Mucosa of descending colon (tissue), 3 donors: ENCODE measurements around the gene SPAG8. TPM values are rescaled to one million over a fixed set of nuclear protein-coding genes. Genes with fewer than 3 reads are reported as not detected.

Source experiments
- ATAC-seq: fragments of 200-7000 bp; cut with Tn5 transposase; one replicate; pipeline ENCODE4 v1.9.1; 2020; ENCODE audit warnings: mild to moderate bottlenecking, moderate library complexity
- DNase-seq, 3 donors: peaks; one replicate each; pipeline ENCODE4 v3.0.0-alpha.2; 2020
- H3K36me3 ChIP-seq: fragments of 200-600 bp; one replicate; pipeline ENCODE4 v1.8.0; 2021; ENCODE audit warnings: low read depth, mild to moderate bottlenecking
- H3K4me1 ChIP-seq: fragments of 200-600 bp; one replicate; pipeline ENCODE4 v1.8.0; 2021; ENCODE audit warnings: low read depth, mild to moderate bottlenecking
- H3K4me3 ChIP-seq: fragments of 200-600 bp; one replicate; pipeline ENCODE4 v1.8.0; 2021; ENCODE audit warnings: mild to moderate bottlenecking
- H3K9me3 ChIP-seq: fragments of 200-600 bp; one replicate; pipeline ENCODE4 v1.8.0; 2021; ENCODE audit warnings: mild to moderate bottlenecking
- intact Hi-C, 2 donors: fragments of 100-400 bp; cut with DNase I in 1 of 2; cut with micrococcal nuclease in 1 of 2; formaldehyde crosslinking; loops; one replicate each; pipeline versions ENCODE4 v1.11.0 to v1.11.1; 2022; cut with DNase I, micrococcal nuclease
- total RNA-seq, 3 donors: library from RNA; stranded (reverse); fragmentation: NEBNext Ultra II Directional in 2 of 3; extraction: Animal tissue kit (Norgen Biotek cat#: 25700) in 2 of 3; gene quantifications; one replicate each; pipeline versions ENCODE4 v1.2.1 to v1.2.4, GENCODE V29; 2021 to 2023
- TF ChIP-seq, protein P1 (sequence below): fragments of 200-600 bp; IDR thresholded peaks from one replicate; pipeline ENCODE4 v1.8.0; 2022; ENCODE audit warnings: antibody characterized with exemption, mild to moderate bottlenecking
- donor health status: DM: no; HTN: no; CAD: no; lungs with moderate emphysema.
- donor health status: DM: no; HTN: no; CAD: no.
- donor health status: DM: no; HTN: yes; CAD: no.

Gene SPAG8
- total RNA-seq, 3 donors from 2014 or later, result 0.84 to 2.5 (median 0.92) TPM

DNA sequence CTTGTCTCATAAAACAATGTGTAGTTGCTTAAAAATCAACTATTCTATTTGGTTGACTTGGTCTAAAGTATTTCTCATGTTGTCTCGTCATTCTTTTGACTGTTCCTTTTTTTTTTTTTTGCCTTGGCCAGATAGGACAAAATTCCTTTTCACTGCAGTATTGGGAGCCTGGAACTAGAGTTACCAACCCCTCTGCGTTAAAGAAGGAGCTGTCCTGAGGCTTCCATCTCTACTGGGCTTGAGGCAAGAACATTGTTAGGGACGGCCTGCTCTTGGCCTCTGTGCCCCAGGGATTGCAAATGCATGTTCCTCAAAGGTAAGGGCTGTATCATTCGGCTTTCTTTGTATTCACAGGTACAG, 22.1 kb downstream of the SPAG8 start:
- no peak for DNase-seq
- intact Hi-C loops, result loop anchor here in 1 of 2 donors (5.0 kb wide), 1 partner anchor 92 kb away; no protein-coding TSS in a partner anchor
- TF ChIP-seq, protein P1, sequence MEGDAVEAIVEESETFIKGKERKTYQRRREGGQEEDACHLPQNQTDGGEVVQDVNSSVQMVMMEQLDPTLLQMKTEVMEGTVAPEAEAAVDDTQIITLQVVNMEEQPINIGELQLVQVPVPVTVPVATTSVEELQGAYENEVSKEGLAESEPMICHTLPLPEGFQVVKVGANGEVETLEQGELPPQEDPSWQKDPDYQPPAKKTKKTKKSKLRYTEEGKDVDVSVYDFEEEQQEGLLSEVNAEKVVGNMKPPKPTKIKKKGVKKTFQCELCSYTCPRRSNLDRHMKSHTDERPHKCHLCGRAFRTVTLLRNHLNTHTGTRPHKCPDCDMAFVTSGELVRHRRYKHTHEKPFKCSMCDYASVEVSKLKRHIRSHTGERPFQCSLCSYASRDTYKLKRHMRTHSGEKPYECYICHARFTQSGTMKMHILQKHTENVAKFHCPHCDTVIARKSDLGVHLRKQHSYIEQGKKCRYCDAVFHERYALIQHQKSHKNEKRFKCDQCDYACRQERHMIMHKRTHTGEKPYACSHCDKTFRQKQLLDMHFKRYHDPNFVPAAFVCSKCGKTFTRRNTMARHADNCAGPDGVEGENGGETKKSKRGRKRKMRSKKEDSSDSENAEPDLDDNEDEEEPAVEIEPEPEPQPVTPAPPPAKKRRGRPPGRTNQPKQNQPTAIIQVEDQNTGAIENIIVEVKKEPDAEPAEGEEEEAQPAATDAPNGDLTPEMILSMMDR, result no peak
- no peaks in the 10 kb centered on the region for H3K9me3 ChIP-seq
- no peaks in the 10 kb centered on the region for H3K4me1 ChIP-seq
- no peaks in the 10 kb centered on the region for H3K36me3 ChIP-seq
- no peak for ATAC-seq
- H3K4me3 ChIP-seq, result no peak overlapping the region

DNA sequence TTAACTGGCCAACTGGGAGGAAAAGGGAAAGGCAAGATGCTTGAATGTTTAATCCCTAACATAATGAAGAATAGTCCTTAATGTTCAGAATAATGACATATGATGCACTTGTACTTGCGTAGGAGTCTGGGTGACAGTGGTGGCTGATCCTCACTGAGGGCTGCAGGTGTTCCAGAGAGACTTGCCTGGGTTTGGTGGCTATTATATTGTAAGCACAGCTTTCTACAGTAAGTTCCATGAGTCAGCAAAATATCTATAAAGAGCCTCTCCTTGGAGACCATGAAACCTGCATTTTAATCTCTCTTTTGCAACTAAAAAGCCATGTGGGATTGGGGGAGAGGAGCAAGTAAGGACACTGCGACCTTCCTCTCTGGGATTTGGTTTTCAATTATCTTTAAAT, 22.5 kb downstream of the SPAG8 start:
- TF ChIP-seq, protein P1, result no peak
- Histone ChIP-seq H3K4me3 (no peak overlapping the region), H3K36me3 (no peaks in the 10 kb centered on the region), H3K4me1 (no peaks in the 10 kb centered on the region), H3K9me3 (no peaks in the 10 kb centered on the region)
- intact Hi-C loops, result loop anchor here in 1 of 2 donors (10.0 kb wide), 1 partner anchor 95 kb away; no protein-coding TSS in a partner anchor
- DNase-seq, result no peak
- no peak for ATAC-seq

- Histone ChIP-seq H3K4me3 (no peak overlapping the region), H3K4me1 (no peaks in the 10 kb centered on the region), H3K9me3 (no peaks in the 10 kb centered on the region), H3K36me3 (no peaks in the 10 kb centered on the region)
- ATAC-seq (no peak), DNase-seq (no peak)
- TF ChIP-seq, protein P1, result no peak
- intact Hi-C loops, result loop anchor here in 1 of 2 donors (10.0 kb wide), 1 partner anchor 101 kb away; no protein-coding TSS in a partner anchor
These were observed 28.6 kb downstream of the SPAG8 start for GRCh38 chr9:35783418-35783817.

DNA sequence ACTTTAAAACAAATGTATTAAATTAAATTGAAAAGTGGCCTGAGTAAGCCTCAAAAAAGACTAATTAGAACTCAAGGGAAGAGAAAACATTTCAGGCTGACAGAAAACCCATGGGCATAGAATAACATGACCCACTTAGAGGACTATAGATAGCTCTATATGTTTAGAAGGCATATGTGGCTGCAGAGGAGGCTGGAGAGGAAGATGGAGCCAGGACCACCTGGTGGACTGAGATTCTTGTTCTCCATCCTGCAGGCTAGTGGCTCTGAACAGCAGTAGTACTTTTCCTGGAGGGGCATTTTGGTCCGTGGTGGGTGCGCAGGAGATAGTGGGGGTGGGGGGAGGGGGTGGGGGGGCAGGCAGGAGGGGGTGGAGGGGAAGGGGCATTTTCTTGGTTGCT, 31.0 kb downstream of the SPAG8 start:
- Histone ChIP-seq H3K36me3 (no peaks in the 10 kb centered on the region), H3K4me1 (no peaks in the 10 kb centered on the region), H3K9me3 (no peaks in the 10 kb centered on the region), H3K4me3 (no peak overlapping the region)
- ATAC-seq (no peak), DNase-seq (no peak)
- TF ChIP-seq, protein P1, result no peak
- intact Hi-C loops, result loop anchor here in 1 of 2 donors (10.0 kb wide), 1 partner anchor 104 kb away; no protein-coding TSS in a partner anchor

GRCh38 chr9:35778496-35778895, 33.6 kb downstream of the SPAG8 start:
- DNase-seq (no peak), ATAC-seq (no peak)
- Histone ChIP-seq H3K36me3 (no peaks in the 10 kb centered on the region), H3K4me1 (no peaks in the 10 kb centered on the region), H3K9me3 (no peaks in the 10 kb centered on the region), H3K4me3 (no peak overlapping the region)
- TF ChIP-seq, protein P1, result no peak
- intact Hi-C loops, result no loop called here

GRCh38 chr9:35776018-35776417, 36.0 kb downstream of the SPAG8 start:
- ATAC-seq (no peak), DNase-seq (no peak)
- TF ChIP-seq, protein P1, result no peak
- Histone ChIP-seq H3K4me3 (no peak overlapping the region), H3K4me1 (peaks cover 16% of the 10 kb centered on the region), H3K36me3 (no peaks in the 10 kb centered on the region), H3K9me3 (no peaks in the 10 kb centered on the region)
- intact Hi-C loops, result no loop called here
